Naive B cell (primary cell): ENCODE data around the gene ZBTB20. TPM values are rescaled to one million over a fixed set of nuclear protein-coding genes. Genes with fewer than 3 reads are reported as not detected.
A peak's percentile ranks its signal among the peaks of the same experiment; 100 is the strongest.

ENCODE experiments used
- ATAC-seq, 2 donors: fragments of 150-1000 bp; cut with Tn5 transposase; 2 replicates each; pipeline ENCODE4 v1.10.0; 2021; ENCODE audit warnings: low read depth in 2 of 2, mild to moderate bottlenecking in 2 of 2, moderate library complexity in 2 of 2
- DNase-seq: peaks from one replicate; pipeline ENCODE4 v3.0.0; 2022
- H3K27ac Mint-ChIP-seq, 6 donors: one replicate each; pipeline ENCODE4 v1.8.0; 2020 to 2022; ENCODE audit warnings: mild to moderate bottlenecking in 6 of 6, mixed read lengths in 6 of 6, moderate library complexity in 5 of 6, inconsistent platforms in 2 of 6
- H3K27me3 Mint-ChIP-seq, 3 donors: one replicate each; pipeline ENCODE4 v1.8.0; 2021 to 2022; ENCODE audit warnings: mixed read lengths in 3 of 3, mild to moderate bottlenecking in 1 of 3
- H3K36me3 Mint-ChIP-seq, 2 donors: one replicate each; pipeline ENCODE4 v1.8.0; 2020 to 2022; ENCODE audit warnings: mixed read lengths in 2 of 2, inconsistent platforms in 1 of 2, mild to moderate bottlenecking in 1 of 2
- H3K4me1 Mint-ChIP-seq, 3 donors: one replicate each; pipeline ENCODE4 v1.8.0; 2020 to 2022; ENCODE audit warnings: mixed read lengths in 3 of 3, inconsistent platforms in 1 of 3, mild to moderate bottlenecking in 1 of 3, moderate library complexity in 1 of 3
- H3K4me3 Mint-ChIP-seq, 8 donors: one replicate each; pipeline ENCODE4 v1.8.0; 2020 to 2022; ENCODE audit warnings: mild to moderate bottlenecking in 8 of 8, mixed read lengths in 8 of 8, moderate library complexity in 8 of 8, inconsistent platforms in 2 of 8
- H3K9me3 Mint-ChIP-seq, 7 donors: one replicate each; pipeline ENCODE4 v1.8.0; 2020 to 2022; ENCODE audit warnings: mixed read lengths in 7 of 7, mild to moderate bottlenecking in 5 of 7, inconsistent platforms in 2 of 7, moderate library complexity in 1 of 7
- polyA plus RNA-seq, 6 donors: library from polyadenylated mRNA; unstranded; fragments of 300-500 nt; fragmentation: Illumina TruSeq; gene quantifications; one replicate each; pipeline ENCODE4 v1.2.3, GENCODE V29; 2021; ENCODE audit warnings: low read depth in 6 of 6

The ZBTB20 gene
- polyA plus RNA-seq, 6 donors from 2014 or later: 20.4 to 38.5 (median 34.6) TPM

DNA sequence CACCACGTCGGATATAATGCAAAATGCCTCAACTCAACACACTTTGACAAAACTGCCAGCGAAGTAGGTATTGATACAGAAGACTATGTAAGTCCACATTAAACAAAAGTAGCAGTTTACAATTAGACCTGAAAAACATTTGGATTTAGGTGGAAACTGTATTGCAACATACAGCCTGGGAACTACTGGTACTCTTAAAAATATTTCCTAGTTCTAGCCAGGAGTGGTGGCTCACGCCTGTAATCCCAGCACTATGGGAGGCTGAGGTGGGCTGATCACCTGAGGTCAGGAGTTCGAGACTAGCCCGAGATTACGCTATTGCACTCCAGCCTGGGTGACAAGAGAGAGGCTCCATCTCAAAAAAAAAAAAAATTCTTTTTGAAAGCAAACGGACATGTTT is 246.2 kb downstream of the ZBTB20 start:
- H3K9me3 Mint-ChIP-seq: peaks cover 0 to 2% (median 0%) of the 10 kb centered on the region in 7 donors
- H3K27me3 Mint-ChIP-seq: no peaks in the 10 kb centered on the region
- H3K27ac Mint-ChIP-seq: peak overlapping the region in 1 of 6 donors; percentile 13
- ATAC-seq: no peak
- peaks cover 8 to 32% (median 31%) of the 10 kb centered on the region in 3 donors for H3K4me1 Mint-ChIP-seq
- no peak overlapping the region for H3K4me3 Mint-ChIP-seq
- peaks cover 13 to 19% of the 10 kb centered on the region in 2 donors for H3K36me3 Mint-ChIP-seq
- no peak for DNase-seq

DNA sequence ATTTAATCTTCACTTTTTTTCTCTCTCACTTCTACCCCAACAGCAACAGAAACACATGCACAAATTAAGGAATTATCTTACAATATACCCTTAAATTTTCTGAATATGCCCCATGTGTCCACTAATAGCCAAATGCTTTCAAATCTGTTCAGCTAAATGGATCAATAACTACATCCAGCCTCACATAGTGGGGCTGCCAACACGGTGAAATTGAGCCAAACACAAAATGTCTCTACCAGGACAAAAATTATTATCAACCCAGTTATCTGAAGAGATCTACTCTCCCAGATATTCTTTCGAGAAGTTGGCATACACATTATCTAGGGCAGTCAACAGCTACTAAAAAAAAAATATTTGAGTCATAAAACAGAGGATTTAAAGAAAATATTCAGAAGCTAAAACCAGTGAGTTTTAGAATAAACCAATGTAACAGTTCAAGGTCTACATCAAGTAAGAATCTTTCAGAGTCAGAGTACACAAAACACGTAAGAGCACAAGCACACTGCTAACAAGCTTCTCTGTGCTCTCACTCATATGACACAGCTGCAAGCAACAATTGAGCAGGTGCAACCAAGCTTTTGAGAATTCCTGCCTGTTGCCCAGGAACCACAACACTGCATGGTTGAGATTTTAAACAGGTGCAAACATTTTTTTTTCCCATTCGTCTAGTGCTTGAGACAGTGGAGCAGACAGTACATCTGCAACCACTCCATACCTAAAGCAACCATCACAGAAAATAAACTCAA is 247.7 kb downstream of the ZBTB20 start:
- Mint-ChIP-seq H3K4me1 (peaks cover 0 to 20% (median 19%) of the 10 kb centered on the region in 3 donors), H3K4me3 (no peak overlapping the region), H3K27me3 (no peaks in the 10 kb centered on the region), H3K27ac (no peak overlapping the region), H3K36me3 (peaks cover 13 to 19% of the 10 kb centered on the region in 2 donors), H3K9me3 (peaks cover 0 to 2% (median 0%) of the 10 kb centered on the region in 7 donors)
- ATAC-seq (no peak), DNase-seq (no peak)

DNA sequence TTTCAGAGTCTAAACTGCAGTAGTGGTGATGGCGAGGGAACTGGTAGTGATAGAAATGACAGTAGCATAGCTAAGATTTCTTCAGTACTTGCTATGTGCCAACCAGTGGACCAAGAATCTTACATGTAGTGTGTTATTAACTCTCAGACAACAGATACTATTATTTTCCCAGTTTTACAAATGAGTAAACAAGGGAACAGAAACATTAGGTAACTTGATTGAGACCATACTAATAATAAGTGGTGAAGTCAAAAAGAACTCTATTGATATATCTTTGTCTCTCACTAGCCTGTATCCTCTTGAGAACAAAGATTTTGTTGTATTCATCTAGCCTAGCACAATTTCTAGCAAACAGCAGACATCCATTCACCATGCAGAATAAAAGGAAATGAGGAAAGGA is 250.1 kb downstream of the ZBTB20 start:
- H3K27me3 Mint-ChIP-seq: no peaks in the 10 kb centered on the region
- no peak for DNase-seq
- H3K4me3 Mint-ChIP-seq: no peak overlapping the region
- peaks cover 0 to 3% (median 0%) of the 10 kb centered on the region in 3 donors for H3K4me1 Mint-ChIP-seq
- H3K36me3 Mint-ChIP-seq: peaks cover 12 to 28% of the 10 kb centered on the region in 2 donors
- peaks cover 0 to 2% (median 0%) of the 10 kb centered on the region in 7 donors for H3K9me3 Mint-ChIP-seq
- no peak overlapping the region for H3K27ac Mint-ChIP-seq
- ATAC-seq: no peak

DNA sequence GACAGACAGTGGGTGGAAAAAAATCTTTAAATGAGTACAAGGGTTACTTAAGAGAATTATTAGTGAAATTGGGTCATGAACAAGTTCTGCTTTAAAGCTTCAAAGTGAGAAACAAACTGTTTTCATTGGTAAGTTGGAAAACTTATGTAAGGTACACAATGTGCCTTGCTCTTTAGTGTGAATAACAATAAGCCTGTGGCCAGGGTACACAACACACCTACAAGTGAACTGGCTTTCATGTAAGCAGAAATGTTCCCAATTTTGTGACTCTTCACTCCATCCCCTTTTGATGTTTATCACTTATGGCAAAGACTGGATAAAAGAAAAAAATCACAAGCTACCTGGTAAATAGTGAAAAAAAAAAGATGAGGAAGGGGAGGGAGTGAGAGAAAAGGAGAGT is 253.7 kb downstream of the ZBTB20 start:
- no peak for DNase-seq
- ATAC-seq: no peak
- Mint-ChIP-seq H3K27ac (peak overlapping the region in 1 of 6 donors; percentile 84), H3K4me3 (no peak overlapping the region), H3K36me3 (peaks cover 12 to 28% of the 10 kb centered on the region in 2 donors), H3K4me1 (peaks cover 0 to 7% (median 0%) of the 10 kb centered on the region in 3 donors), H3K9me3 (peaks cover 0 to 2% (median 0%) of the 10 kb centered on the region in 7 donors), H3K27me3 (no peaks in the 10 kb centered on the region)

DNA sequence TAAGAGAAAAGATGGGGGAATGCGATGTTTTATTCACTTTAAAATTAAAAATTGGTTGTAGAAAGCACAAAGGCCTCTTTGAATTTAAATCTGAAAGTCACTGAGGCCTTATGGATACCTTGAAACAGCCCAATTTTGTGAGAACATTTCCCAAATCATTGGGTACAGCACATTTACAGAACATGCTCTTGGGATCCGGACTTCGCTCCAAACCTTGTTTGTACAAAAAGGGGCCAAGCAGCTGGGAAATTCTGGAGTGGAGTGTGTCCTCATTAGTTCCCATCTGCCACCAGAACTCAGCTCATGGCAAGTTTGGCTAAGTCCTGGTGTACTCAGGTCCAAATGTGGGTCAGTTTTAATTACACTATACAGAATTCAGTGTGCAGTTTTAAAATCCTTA is 254.2 kb downstream of the ZBTB20 start:
- Mint-ChIP-seq H3K4me3 (no peak overlapping the region), H3K27me3 (no peaks in the 10 kb centered on the region), H3K27ac (no peak overlapping the region), H3K9me3 (peaks cover 0 to 2% (median 0%) of the 10 kb centered on the region in 7 donors), H3K4me1 (peaks cover under 1 to 7% (median under 1%) of the 10 kb centered on the region in 3 donors), H3K36me3 (peaks cover 12 to 28% of the 10 kb centered on the region in 2 donors)
- ATAC-seq (no peak), DNase-seq (no peak)

DNA sequence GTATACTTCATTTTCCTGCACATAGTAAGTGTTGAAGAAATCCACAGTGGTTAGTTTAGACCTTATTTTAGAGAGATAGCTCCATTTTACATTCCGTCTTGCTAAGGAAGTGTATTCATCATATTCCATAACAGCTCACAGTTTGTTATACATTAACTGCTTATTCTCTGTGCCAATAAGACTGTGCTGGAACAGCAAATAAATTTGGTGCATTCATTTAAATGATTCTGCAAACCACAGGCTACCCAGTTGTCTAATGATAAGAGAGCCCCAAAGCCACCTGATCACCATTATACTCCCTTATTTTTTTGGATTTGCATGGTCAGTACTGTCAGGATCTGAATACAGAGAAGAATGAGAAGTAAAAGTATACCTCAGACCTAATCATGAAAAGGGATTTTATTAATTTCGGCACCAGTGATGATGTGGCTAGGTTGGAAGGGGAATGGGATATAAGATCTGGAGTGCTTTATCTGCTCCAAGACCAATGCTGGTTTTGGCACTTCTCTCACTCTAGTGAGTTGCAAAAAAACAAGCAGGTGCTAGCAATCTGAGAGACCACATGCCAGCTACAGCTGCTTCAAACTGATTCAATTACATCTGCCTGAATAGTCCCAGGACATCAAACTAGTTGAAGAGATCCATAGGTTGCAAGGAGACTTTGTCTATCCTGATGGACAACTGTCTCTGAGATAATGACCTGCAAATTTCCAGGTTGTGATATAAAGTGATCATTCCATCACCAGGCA is 254.8 kb downstream of the ZBTB20 start:
- Mint-ChIP-seq H3K9me3 (peaks cover 0 to 2% (median 0%) of the 10 kb centered on the region in 7 donors), H3K27me3 (no peaks in the 10 kb centered on the region), H3K4me3 (no peak overlapping the region), H3K4me1 (peaks cover 2 to 9% (median 7%) of the 10 kb centered on the region in 3 donors), H3K27ac (no peak overlapping the region), H3K36me3 (peaks cover 12 to 25% of the 10 kb centered on the region in 2 donors)
- DNase-seq (no peak), ATAC-seq (no peak)

DNA sequence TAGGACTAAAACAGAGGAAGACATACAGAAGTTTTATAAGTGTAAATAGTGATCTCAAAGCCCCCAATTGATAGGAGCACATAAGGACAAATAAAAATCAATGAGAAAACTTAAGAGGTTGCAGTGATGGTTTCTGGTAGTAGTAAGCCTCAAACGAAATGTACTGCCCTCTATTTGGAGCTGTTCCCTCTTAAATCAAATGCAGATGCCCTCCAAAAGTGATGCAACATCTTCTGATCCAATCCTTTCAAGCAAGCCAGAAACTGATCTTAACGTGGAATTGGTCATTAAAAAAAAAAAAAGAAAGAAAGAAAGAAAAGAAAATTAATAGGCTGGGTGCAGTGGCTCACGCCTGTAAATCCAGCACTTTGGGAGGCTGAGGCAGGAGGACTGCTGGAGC is 259.3 kb downstream of the ZBTB20 start:
- peaks cover 0 to 6% (median 0%) of the 10 kb centered on the region in 7 donors for H3K9me3 Mint-ChIP-seq
- H3K4me1 Mint-ChIP-seq: peaks cover 2 to 9% (median 7%) of the 10 kb centered on the region in 3 donors
- DNase-seq (no peak), ATAC-seq (no peak)
- H3K4me3 Mint-ChIP-seq: no peak overlapping the region
- H3K27me3 Mint-ChIP-seq: no peaks in the 10 kb centered on the region
- peak overlapping the region in 2 of 6 donors; percentile 24 to 65 for H3K27ac Mint-ChIP-seq
- H3K36me3 Mint-ChIP-seq: peaks cover 0 to 12% of the 10 kb centered on the region in 2 donors

DNA sequence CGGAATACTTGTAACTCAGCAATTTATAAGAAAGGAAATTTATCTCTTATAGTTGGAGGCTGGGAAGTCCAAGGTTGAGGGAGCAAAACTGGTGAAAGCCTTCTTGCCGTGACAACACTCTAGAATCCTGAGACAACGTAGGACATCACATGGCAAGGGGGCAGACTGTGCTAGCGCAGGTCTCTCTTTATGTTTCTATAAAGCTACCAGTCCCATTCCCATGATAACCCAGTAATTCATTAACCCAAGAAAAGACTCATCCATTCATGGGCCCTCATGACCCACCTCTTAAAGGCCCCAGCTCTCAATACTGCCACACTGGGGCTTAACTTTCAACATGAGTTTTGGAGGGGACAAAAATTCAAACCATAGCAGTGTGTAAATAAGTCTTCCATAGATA is 260.2 kb downstream of the ZBTB20 start:
- no peaks in the 10 kb centered on the region for H3K27me3 Mint-ChIP-seq
- DNase-seq (no peak), ATAC-seq (no peak)
- H3K4me3 Mint-ChIP-seq: no peak overlapping the region
- H3K27ac Mint-ChIP-seq: no peak overlapping the region
- peaks cover 0 to 4% of the 10 kb centered on the region in 2 donors for H3K36me3 Mint-ChIP-seq
- peaks cover 0 to 6% (median 0%) of the 10 kb centered on the region in 7 donors for H3K9me3 Mint-ChIP-seq
- H3K4me1 Mint-ChIP-seq: peaks cover 2 to 9% (median 7%) of the 10 kb centered on the region in 3 donors

DNA sequence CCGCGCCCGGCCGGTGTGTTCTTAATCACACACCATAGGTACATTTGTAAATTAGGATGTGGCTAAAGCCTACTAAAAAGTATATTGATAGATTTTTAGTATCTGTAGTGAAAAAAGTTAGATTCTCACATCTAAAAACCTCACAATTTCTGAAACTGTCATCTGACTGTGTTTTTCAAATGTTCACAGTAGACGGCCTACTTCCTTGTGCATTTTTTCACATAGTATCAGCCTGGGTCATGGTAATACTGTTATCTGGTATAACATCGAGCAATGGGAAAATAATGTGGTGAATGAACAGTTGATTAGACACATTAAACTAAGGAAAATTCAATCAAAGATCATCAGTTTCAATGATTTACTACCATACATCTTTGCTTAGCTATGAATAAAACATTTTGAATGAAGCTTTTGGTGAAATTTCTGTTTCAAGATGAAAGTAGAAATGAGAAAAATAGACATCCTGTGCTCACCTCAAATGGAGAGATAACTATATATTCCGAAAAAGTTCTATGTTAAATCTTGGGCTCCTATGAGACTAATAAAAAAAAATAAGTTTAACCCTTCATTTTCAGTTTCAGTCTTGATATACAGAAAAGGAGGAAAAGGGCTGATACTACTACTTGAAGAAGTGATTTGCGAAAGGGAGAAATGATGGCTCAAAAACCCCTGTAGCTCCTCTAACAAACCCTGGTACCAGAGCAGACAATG is 262.7 kb downstream of the ZBTB20 start:
- peaks cover 0 to 6% (median 0%) of the 10 kb centered on the region in 7 donors for H3K9me3 Mint-ChIP-seq
- peaks cover 2 to 9% (median 4%) of the 10 kb centered on the region in 3 donors for H3K4me1 Mint-ChIP-seq
- no peak for DNase-seq
- no peak overlapping the region for H3K4me3 Mint-ChIP-seq
- peak overlapping the region in 1 of 6 donors; percentile 49 for H3K27ac Mint-ChIP-seq
- no peak for ATAC-seq
- H3K27me3 Mint-ChIP-seq: no peaks in the 10 kb centered on the region
- H3K36me3 Mint-ChIP-seq: peaks cover 0 to 10% of the 10 kb centered on the region in 2 donors

DNA sequence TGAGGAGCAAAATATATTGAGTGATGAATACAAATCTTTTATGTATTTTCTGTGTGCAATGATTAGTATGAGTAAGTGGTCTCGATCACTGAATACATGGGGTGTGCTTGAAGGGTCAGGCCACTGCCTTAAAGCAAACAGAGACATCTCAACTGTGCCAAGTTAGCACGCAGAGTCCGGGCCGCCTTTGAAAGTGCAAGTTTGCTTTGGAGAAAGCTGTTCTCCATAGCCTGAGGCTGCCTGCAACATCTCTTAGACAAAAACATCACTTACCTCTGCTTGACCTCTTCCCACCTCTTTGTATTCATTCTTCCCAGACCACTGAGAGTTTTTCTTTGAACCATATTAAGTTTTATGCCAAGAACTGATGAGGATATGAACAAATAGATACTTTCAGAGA is 267.0 kb downstream of the ZBTB20 start:
- no peak overlapping the region for H3K4me3 Mint-ChIP-seq
- DNase-seq (no peak), ATAC-seq (no peak)
- H3K27ac Mint-ChIP-seq: peak overlapping the region in 1 of 6 donors; percentile 5
- H3K4me1 Mint-ChIP-seq: peaks cover 0 to under 1% (median under 1%) of the 10 kb centered on the region in 3 donors
- H3K36me3 Mint-ChIP-seq: peaks cover 0 to 12% of the 10 kb centered on the region in 2 donors
- peaks cover 0 to 4% (median 0%) of the 10 kb centered on the region in 7 donors for H3K9me3 Mint-ChIP-seq
- H3K27me3 Mint-ChIP-seq: no peaks in the 10 kb centered on the region

DNA sequence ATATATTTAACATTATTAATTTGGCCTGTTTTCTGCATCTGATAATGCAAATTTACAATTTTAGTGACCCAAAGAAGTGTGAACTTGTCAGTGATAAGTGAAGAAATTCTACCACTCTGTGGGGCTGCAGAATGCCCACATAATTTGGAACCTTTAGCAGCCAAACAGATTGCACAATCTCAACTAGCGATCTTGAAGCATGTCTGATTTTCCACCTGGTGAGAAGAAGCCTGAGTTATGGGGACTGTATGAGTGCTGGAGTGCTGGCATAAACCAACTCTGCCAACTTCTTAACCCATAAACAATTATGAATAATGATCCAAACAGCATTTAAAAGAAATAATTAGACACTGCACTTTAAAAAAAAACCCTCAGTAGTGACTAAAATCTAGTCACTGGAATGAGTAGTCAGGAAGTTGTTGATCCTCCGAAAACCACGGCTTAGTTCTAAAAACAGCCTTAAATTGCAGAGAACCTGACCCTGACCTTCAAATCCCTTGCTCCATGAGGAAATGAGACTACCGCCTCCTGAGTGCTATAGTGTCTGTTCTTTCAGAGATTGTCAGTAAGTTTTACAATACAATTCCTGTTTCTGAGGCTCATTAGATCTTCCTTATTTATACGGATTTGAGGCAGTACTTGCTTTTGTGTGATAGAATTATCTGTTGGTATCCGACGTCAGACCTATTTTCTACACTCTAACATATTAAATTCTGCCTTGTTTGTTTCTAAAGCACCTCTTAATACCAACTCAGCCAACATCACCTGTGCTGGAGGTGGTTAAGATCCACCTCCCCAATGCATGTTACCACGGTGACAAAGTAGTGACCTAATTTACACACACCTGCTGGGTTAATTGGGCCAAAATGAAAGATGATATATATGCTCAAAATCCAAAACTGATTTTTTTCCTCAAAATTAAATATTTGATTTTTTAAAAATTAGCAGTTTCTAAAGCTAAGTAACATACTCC is 267.7 kb downstream of the ZBTB20 start:
- Mint-ChIP-seq H3K4me3 (no peak overlapping the region), H3K4me1 (peaks cover 1 to 8% (median 7%) of the 10 kb centered on the region in 3 donors), H3K27me3 (no peaks in the 10 kb centered on the region), H3K36me3 (peaks cover 0 to 12% of the 10 kb centered on the region in 2 donors), H3K9me3 (peaks cover 0 to 1% (median 0%) of the 10 kb centered on the region in 7 donors), H3K27ac (peak overlapping the region in 1 of 6 donors; percentile 62)
- ATAC-seq: no peak
- DNase-seq: no peak

DNA sequence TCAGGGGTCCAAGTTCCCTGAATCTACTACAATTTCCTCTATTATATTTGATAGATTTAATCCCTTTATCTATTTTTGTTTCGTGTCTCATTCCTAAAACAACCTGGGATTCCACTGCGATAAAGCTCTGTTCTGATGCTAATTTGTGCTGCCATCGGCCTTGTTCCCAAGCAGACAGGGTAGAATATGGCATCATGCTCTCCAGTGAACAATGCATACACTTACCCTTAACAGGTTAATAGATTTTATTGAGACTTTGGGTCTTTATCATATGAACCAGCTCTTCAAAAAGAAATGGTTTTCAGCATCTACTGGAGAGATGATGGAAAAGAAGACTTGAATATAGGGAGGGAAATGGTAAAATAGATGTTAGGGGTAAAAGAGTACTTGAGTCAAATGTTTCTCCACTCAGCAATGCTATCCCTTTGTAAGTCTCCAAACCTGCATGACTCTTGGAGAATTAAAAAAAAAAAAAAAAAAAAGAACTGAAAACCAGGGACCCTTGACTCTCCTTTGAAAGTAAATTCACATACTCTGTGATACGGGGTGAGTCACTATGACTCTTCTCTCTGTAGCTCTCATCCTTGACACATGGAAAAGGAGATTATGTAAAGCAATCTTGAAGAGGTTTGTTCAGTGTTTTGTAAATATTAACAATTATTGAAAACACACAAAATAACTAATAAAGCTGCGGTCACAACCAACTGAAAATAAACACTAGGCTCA is 268.8 kb downstream of the ZBTB20 start:
- Mint-ChIP-seq H3K36me3 (peaks cover 0 to 19% of the 10 kb centered on the region in 2 donors), H3K4me1 (peaks cover 1 to 12% (median 10%) of the 10 kb centered on the region in 3 donors), H3K9me3 (no peaks in the 10 kb centered on the region)

More for the DNA sequence above, 268.8 kb downstream of the ZBTB20 start:
- DNase-seq (no peak), ATAC-seq (no peak)
- no peaks in the 10 kb centered on the region for H3K27me3 Mint-ChIP-seq
- H3K27ac Mint-ChIP-seq: no peak overlapping the region
- no peak overlapping the region for H3K4me3 Mint-ChIP-seq
